ENCODE results near the gene RNF150. TPM values are rescaled to one million over a fixed set of nuclear protein-coding genes. Genes with fewer than 3 reads are reported as not detected.

RNF150 gene
- total RNA-seq, 2 experiments from 2014 or later = 0.02 to 0.14 TPM

- ATAC-seq (no peak), DNase-seq (no peak)
- H3K4me3 Mint-ChIP-seq = no peak overlapping the region
- no peaks in the 10 kb centered on the region for H3K9me3 Mint-ChIP-seq (ENCODE audit: low read depth)
- no peaks in the 10 kb centered on the region for H3K36me3 Mint-ChIP-seq (ENCODE audit: low read depth)
- H3K27me3 Mint-ChIP-seq = no peaks in the 10 kb centered on the region
- POLR2A ChIA-PET = no interaction called here
- CTCF ChIA-PET = no interaction called here
- intact Hi-C loops (cut with DNase I, micrococcal nuclease) = no loop called here
- H3K4me1 Mint-ChIP-seq = no peaks in the 10 kb centered on the region
- H3K27ac Mint-ChIP-seq = no peak overlapping the region
Observed at GRCh38 chr4:141016117-141016798, 117.0 kb downstream of the RNF150 start.

GRCh38 chr4:141013899-141014298 is 119.4 kb downstream of the RNF150 start:
- ChIA-PET CTCF (no interaction called here), POLR2A (no interaction called here)
- no peaks in the 10 kb centered on the region for H3K9me3 Mint-ChIP-seq (ENCODE audit: low read depth)
- intact Hi-C loops (cut with DNase I, micrococcal nuclease) = no loop called here
- H3K36me3 Mint-ChIP-seq (ENCODE audit: low read depth) = no peaks in the 10 kb centered on the region
- H3K27ac Mint-ChIP-seq = no peak overlapping the region
- H3K4me1 Mint-ChIP-seq = no peaks in the 10 kb centered on the region
- no peaks in the 10 kb centered on the region for H3K27me3 Mint-ChIP-seq
- DNase-seq (no peak), ATAC-seq (no peak)
- no peak overlapping the region for H3K4me3 Mint-ChIP-seq

GRCh38 chr4:141011901-141012315 is 121.4 kb downstream of the RNF150 start:
- no peak for DNase-seq
- POLR2A ChIA-PET = no interaction called here
- no peak overlapping the region for H3K27ac Mint-ChIP-seq
- H3K9me3 Mint-ChIP-seq (ENCODE audit: low read depth) = no peaks in the 10 kb centered on the region
- intact Hi-C loops (cut with DNase I, micrococcal nuclease) = no loop called here
- H3K27me3 Mint-ChIP-seq = no peaks in the 10 kb centered on the region
- no peaks in the 10 kb centered on the region for H3K4me1 Mint-ChIP-seq
- no peak overlapping the region for H3K4me3 Mint-ChIP-seq
- ATAC-seq = no peak
- H3K36me3 Mint-ChIP-seq (ENCODE audit: low read depth) = no peaks in the 10 kb centered on the region
- CTCF ChIA-PET = interaction anchor here (0.8 to 1.3 kb wide), 2 partner anchors 11 kb away, joined by 3 read pairs; no protein-coding TSS in a partner anchor

GRCh38 chr4:141009931-141010330 is 123.3 kb downstream of the RNF150 start:
- Mint-ChIP-seq H3K36me3 (ENCODE audit: low read depth) (no peaks in the 10 kb centered on the region), H3K4me3 (no peak overlapping the region), H3K27me3 (peaks cover 2% of the 10 kb centered on the region), H3K4me1 (no peaks in the 10 kb centered on the region), H3K9me3 (ENCODE audit: low read depth) (no peaks in the 10 kb centered on the region), H3K27ac (no peak overlapping the region)
- DNase-seq (no peak), ATAC-seq (no peak)
- ChIA-PET CTCF (no interaction called here), POLR2A (no interaction called here)
- intact Hi-C loops (cut with DNase I, micrococcal nuclease) = no loop called here

- Mint-ChIP-seq H3K27ac (no peak overlapping the region), H3K4me1 (no peaks in the 10 kb centered on the region), H3K36me3 (ENCODE audit: low read depth) (no peaks in the 10 kb centered on the region), H3K9me3 (ENCODE audit: low read depth) (no peaks in the 10 kb centered on the region), H3K27me3 (peaks cover 2% of the 10 kb centered on the region), H3K4me3 (no peak overlapping the region)
- CTCF ChIA-PET = no interaction called here
- intact Hi-C loops (cut with DNase I, micrococcal nuclease) = no loop called here
- DNase-seq (no peak), ATAC-seq (no peak)
- POLR2A ChIA-PET = no interaction called here
Observed at GRCh38 chr4:141009129-141009528, 124.1 kb downstream of the RNF150 start.

GRCh38 chr4:141006242-141006802 is 126.9 kb downstream of the RNF150 start:
- H3K4me3 Mint-ChIP-seq = no peak overlapping the region
- POLR2A ChIA-PET = interaction anchor here (0.6 kb wide), 1 partner anchor 1544 kb away, joined by 4 read pairs; no protein-coding TSS in a partner anchor

GRCh38 chr4:141004823-141005222 is 128.4 kb downstream of the RNF150 start:
- Mint-ChIP-seq H3K27me3 (peaks cover 6% of the 10 kb centered on the region), H3K9me3 (ENCODE audit: low read depth) (no peaks in the 10 kb centered on the region), H3K36me3 (ENCODE audit: low read depth) (no peaks in the 10 kb centered on the region), H3K27ac (no peak overlapping the region), H3K4me3 (no peak overlapping the region), H3K4me1 (no peaks in the 10 kb centered on the region)
- ChIA-PET CTCF (interaction anchor here (1.0 kb wide), 1 partner anchor 9 kb away, joined by 3 read pairs; no protein-coding TSS in a partner anchor), POLR2A (no interaction called here)
- DNase-seq (no peak), ATAC-seq (no peak)
- intact Hi-C loops (cut with DNase I, micrococcal nuclease) = no loop called here

More at GRCh38 chr4:141006242-141006802, 126.9 kb downstream of the RNF150 start:
- DNase-seq (no peak), ATAC-seq (no peak)
- intact Hi-C loops (cut with DNase I, micrococcal nuclease) = no loop called here
- H3K4me1 Mint-ChIP-seq = no peaks in the 10 kb centered on the region
- no peaks in the 10 kb centered on the region for H3K9me3 Mint-ChIP-seq (ENCODE audit: low read depth)
- no peaks in the 10 kb centered on the region for H3K36me3 Mint-ChIP-seq (ENCODE audit: low read depth)
- CTCF ChIA-PET = interaction anchor here (0.6 to 0.7 kb wide), 2 partner anchors 37 to 983 kb away, joined by 3 to 4 read pairs; no protein-coding TSS in a partner anchor
- H3K27ac Mint-ChIP-seq = no peak overlapping the region
- peaks cover 6% of the 10 kb centered on the region for H3K27me3 Mint-ChIP-seq

GRCh38 chr4:141003193-141003592 is 130.1 kb downstream of the RNF150 start:
- intact Hi-C loops (cut with DNase I, micrococcal nuclease) = no loop called here
- no peak overlapping the region for H3K27ac Mint-ChIP-seq
- H3K36me3 Mint-ChIP-seq (ENCODE audit: low read depth) = no peaks in the 10 kb centered on the region
- ChIA-PET CTCF (no interaction called here), POLR2A (no interaction called here)
- H3K4me3 Mint-ChIP-seq = no peak overlapping the region
- H3K4me1 Mint-ChIP-seq = no peaks in the 10 kb centered on the region
- H3K9me3 Mint-ChIP-seq (ENCODE audit: low read depth) = no peaks in the 10 kb centered on the region
- H3K27me3 Mint-ChIP-seq = peaks cover 6% of the 10 kb centered on the region
- no peak for DNase-seq
- ATAC-seq = no peak

GRCh38 chr4:141002323-141002805 is 130.9 kb downstream of the RNF150 start:
- H3K36me3 Mint-ChIP-seq (ENCODE audit: low read depth) = no peaks in the 10 kb centered on the region

GRCh38 chr4:140996766-140997165 is 136.5 kb downstream of the RNF150 start:
- Mint-ChIP-seq H3K27ac (no peak overlapping the region), H3K27me3 (no peaks in the 10 kb centered on the region), H3K4me3 (no peak overlapping the region), H3K9me3 (ENCODE audit: low read depth) (no peaks in the 10 kb centered on the region), H3K36me3 (ENCODE audit: low read depth) (no peaks in the 10 kb centered on the region), H3K4me1 (no peaks in the 10 kb centered on the region)
- ChIA-PET CTCF (interaction anchor here (1.4 kb wide), 1 partner anchor 8 kb away, joined by 3 read pairs; no protein-coding TSS in a partner anchor), POLR2A (no interaction called here)
- no peak for DNase-seq
- ATAC-seq = no peak
- intact Hi-C loops (cut with DNase I, micrococcal nuclease) = no loop called here

More at GRCh38 chr4:141002323-141002805, 130.9 kb downstream of the RNF150 start:
- POLR2A ChIA-PET = no interaction called here
- Mint-ChIP-seq H3K27me3 (peaks cover 6% of the 10 kb centered on the region), H3K27ac (no peak overlapping the region), H3K9me3 (ENCODE audit: low read depth) (no peaks in the 10 kb centered on the region), H3K4me1 (no peaks in the 10 kb centered on the region), H3K4me3 (no peak overlapping the region)
- CTCF ChIA-PET = interaction anchor here (0.6 kb wide), 1 partner anchor 98 kb away, joined by 3 read pairs; no protein-coding TSS in a partner anchor
- DNase-seq (no peak), ATAC-seq (no peak)
- intact Hi-C loops (cut with DNase I, micrococcal nuclease) = no loop called here

GRCh38 chr4:140995058-140995457 is 138.2 kb downstream of the RNF150 start:
- no peak overlapping the region for H3K27ac Mint-ChIP-seq
- H3K4me1 Mint-ChIP-seq = no peaks in the 10 kb centered on the region
- no peak overlapping the region for H3K4me3 Mint-ChIP-seq
- intact Hi-C loops (cut with DNase I, micrococcal nuclease) = no loop called here
- H3K27me3 Mint-ChIP-seq = no peaks in the 10 kb centered on the region
- no peak for ATAC-seq
- ChIA-PET CTCF (interaction anchor here (1.4 kb wide), 1 partner anchor 10 kb away, joined by 3 read pairs; no protein-coding TSS in a partner anchor), POLR2A (no interaction called here)
- no peak for DNase-seq
- no peaks in the 10 kb centered on the region for H3K36me3 Mint-ChIP-seq (ENCODE audit: low read depth)
- no peaks in the 10 kb centered on the region for H3K9me3 Mint-ChIP-seq (ENCODE audit: low read depth)

- Mint-ChIP-seq H3K9me3 (ENCODE audit: low read depth) (no peaks in the 10 kb centered on the region), H3K27me3 (no peaks in the 10 kb centered on the region), H3K4me3 (no peak overlapping the region), H3K36me3 (ENCODE audit: low read depth) (no peaks in the 10 kb centered on the region), H3K27ac (no peak overlapping the region), H3K4me1 (no peaks in the 10 kb centered on the region)
- CTCF ChIA-PET = no interaction called here
- no peak for DNase-seq
- no peak for ATAC-seq
- POLR2A ChIA-PET = no interaction called here
- intact Hi-C loops (cut with DNase I, micrococcal nuclease) = no loop called here
Observed at GRCh38 chr4:140994015-140994414, 139.3 kb downstream of the RNF150 start.
